NB4 (cell line): ENCODE results near the gene ALB.

Experiments
- CTCF ChIP-seq: IDR thresholded peaks from one replicate; pipeline ENCODE4 v1.5.1; 2012; ENCODE audit warnings: low read depth, low read length
- MAX ChIP-seq: IDR thresholded peaks from 2 replicates; pipeline ENCODE4 v1.6.1; 2011; ENCODE audit warnings: low read depth, low read length
- POLR2A ChIP-seq: IDR thresholded peaks from 2 replicates; pipeline ENCODE4 v1.6.1; 2011; ENCODE audit warnings: mild to moderate bottlenecking; ENCODE audit not compliant: insufficient read length; ENCODE audit errors: extremely low read depth

- TF ChIP-seq CTCF, result no peak
- TF ChIP-seq POLR2A, result no peak
- no peak for TF ChIP-seq MAX
Measured at GRCh38 chr4:73417973-73418372, 13.9 kb downstream of the ALB start.
